ENCODE measurements around the gene JUP.

DNA sequence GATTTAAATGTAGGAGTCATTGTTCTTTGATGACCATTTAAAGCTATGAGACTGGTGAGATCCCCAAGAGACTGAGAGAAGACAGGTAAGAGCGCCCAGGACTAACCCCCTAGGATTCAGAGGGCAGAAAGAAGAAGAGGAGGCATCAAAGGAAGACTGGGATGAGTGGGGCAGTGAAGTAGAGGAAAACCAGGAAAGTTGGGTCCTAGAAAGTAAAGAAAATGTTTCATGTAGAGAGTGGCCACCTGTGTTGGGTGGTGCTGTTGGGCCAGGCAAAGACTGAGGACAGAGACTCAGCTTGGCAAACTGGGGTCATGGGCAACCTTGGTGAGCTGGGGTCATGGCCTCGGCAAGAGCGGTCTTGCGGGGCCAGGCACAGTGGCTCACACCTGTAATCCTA, 50.8 kb downstream of the JUP start:
- TF ChIP-seq OSR1 (CRISPR knock-in tag; IDR thresholded peaks at IDR 0.05) (no peak), ZFP3 (CRISPR knock-in tag; IDR thresholded peaks at IDR 0.05) (no peak), ZFP30 (CRISPR knock-in tag; IDR thresholded peaks at IDR 0.05) (no peak), ISL1 (CRISPR knock-in tag; IDR thresholded peaks at IDR 0.05) (no peak), TOX (CRISPR knock-in tag; IDR thresholded peaks at IDR 0.05; ENCODE audit: borderline replicate concordance) (no peak)
